ENCODE measurements around the gene PGR. TPM values are rescaled to one million over a fixed set of nuclear protein-coding genes. Genes with fewer than 3 reads are reported as not detected.

PGR gene
- total RNA-seq, 1 experiment from 2014 or later = not detected

DNA sequence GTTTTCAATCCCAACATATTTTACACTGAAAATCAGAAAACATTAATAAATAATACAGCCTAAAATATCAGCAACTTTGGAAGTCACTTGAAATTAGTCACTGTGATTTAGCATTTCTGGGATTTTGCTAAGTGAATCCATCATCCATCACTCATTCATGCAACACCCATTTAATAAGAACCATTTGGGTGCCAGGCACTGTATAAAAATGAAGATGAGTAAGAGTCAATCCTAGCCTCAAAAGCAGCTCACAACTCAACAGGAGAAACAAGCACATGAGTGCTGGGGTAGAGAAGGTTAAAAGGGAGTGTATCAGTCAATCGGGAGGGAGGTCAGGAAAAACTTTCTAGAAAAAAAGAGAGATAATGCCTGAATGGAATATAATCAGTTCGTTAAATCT is 77.9 kb downstream of the PGR start:
- Histone ChIP-seq H3F3A (ENCODE audit: insufficient read depth, low read depth) (no peaks in the 10 kb centered on the region), H3K4me2 (no peak overlapping the region), H4K20me1 (ENCODE audit: insufficient read depth) (no peaks in the 10 kb centered on the region), H3K36me3 (ENCODE audit: low read depth) (no peaks in the 10 kb centered on the region), H3K9me3 (ENCODE audit: insufficient read depth, low read depth) (no peaks in the 10 kb centered on the region), H3K9me2 (ENCODE audit: insufficient read depth) (no peaks in the 10 kb centered on the region; the same call in 1 of the 2 replicates), H3K4me1 (replicated peaks; ENCODE audit: insufficient read depth) (no peaks in the 10 kb centered on the region), H3K79me2 (ENCODE audit: low read depth) (no peaks in the 10 kb centered on the region), H3K27me3 (ENCODE audit: insufficient read depth, low read depth) (no peaks in the 10 kb centered on the region), H3K4me3 (no peak overlapping the region), H2AFZ (no peak overlapping the region), H3K27ac (no peak overlapping the region)
- BruUV-seq (replicated peaks) = no TSS peak
- intact Hi-C loops (cut with micrococcal nuclease; ENCODE audit: unreplicated experiment) = no loop called here
- ChIA-PET POLR2A (ENCODE audit: unreplicated experiment) (no interaction called here), CTCF (no interaction called here)
- no peak for DNase-seq
- TF ChIP-seq, protein P1, sequence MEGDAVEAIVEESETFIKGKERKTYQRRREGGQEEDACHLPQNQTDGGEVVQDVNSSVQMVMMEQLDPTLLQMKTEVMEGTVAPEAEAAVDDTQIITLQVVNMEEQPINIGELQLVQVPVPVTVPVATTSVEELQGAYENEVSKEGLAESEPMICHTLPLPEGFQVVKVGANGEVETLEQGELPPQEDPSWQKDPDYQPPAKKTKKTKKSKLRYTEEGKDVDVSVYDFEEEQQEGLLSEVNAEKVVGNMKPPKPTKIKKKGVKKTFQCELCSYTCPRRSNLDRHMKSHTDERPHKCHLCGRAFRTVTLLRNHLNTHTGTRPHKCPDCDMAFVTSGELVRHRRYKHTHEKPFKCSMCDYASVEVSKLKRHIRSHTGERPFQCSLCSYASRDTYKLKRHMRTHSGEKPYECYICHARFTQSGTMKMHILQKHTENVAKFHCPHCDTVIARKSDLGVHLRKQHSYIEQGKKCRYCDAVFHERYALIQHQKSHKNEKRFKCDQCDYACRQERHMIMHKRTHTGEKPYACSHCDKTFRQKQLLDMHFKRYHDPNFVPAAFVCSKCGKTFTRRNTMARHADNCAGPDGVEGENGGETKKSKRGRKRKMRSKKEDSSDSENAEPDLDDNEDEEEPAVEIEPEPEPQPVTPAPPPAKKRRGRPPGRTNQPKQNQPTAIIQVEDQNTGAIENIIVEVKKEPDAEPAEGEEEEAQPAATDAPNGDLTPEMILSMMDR (conservative IDR thresholded peaks at IDR 0.05) = no peak
- TF ChIP-seq EZH2 (IDR thresholded peaks at IDR 0.05; ENCODE audit: low read depth) = no peak

DNA sequence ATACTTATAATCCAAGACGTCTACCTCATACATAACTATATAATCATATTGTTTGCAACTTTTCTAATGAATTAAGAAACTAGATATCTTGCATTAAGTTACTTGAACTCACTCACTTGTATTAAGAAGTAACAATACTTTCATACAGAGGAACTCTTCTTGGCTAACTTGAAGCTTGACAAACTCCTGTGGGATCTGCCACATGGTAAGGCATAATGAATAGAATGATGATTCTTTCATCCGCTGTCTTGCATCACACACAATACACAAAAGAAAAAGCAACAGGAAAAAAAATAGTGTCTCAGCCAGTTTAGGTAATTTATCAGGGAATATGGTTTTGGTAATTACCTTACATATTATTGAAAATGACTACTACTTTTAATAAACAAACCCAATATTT is 79.8 kb downstream of the PGR start:
- H3K4me3 ChIP-seq = no peak overlapping the region
- ChIA-PET CTCF (no interaction called here), POLR2A (ENCODE audit: unreplicated experiment) (no interaction called here)
- DNase-seq = no peak
- TF ChIP-seq EZH2 (IDR thresholded peaks at IDR 0.05; ENCODE audit: low read depth) = no peak
- TF ChIP-seq, protein P1 (conservative IDR thresholded peaks at IDR 0.05) = no peak
- no peaks in the 10 kb centered on the region for H3F3A ChIP-seq (ENCODE audit: insufficient read depth, low read depth)
- no peaks in the 10 kb centered on the region for H3K4me1 ChIP-seq (replicated peaks; ENCODE audit: insufficient read depth)
- no peaks in the 10 kb centered on the region for H3K27me3 ChIP-seq (ENCODE audit: insufficient read depth, low read depth)
- no peak overlapping the region for H3K27ac ChIP-seq
- no TSS peak for BruUV-seq (replicated peaks)
- H2AFZ ChIP-seq = no peak overlapping the region
- no peaks in the 10 kb centered on the region for H3K36me3 ChIP-seq (ENCODE audit: low read depth)
- H3K9me2 ChIP-seq (ENCODE audit: insufficient read depth) = no peaks in the 10 kb centered on the region; the same call in 1 of the 2 replicates
- intact Hi-C loops (cut with micrococcal nuclease; ENCODE audit: unreplicated experiment) = no loop called here
- no peak overlapping the region for H3K4me2 ChIP-seq
- H3K79me2 ChIP-seq (ENCODE audit: low read depth) = no peaks in the 10 kb centered on the region
- H3K9me3 ChIP-seq (ENCODE audit: insufficient read depth, low read depth) = no peaks in the 10 kb centered on the region
- H4K20me1 ChIP-seq (ENCODE audit: insufficient read depth) = no peaks in the 10 kb centered on the region

DNA sequence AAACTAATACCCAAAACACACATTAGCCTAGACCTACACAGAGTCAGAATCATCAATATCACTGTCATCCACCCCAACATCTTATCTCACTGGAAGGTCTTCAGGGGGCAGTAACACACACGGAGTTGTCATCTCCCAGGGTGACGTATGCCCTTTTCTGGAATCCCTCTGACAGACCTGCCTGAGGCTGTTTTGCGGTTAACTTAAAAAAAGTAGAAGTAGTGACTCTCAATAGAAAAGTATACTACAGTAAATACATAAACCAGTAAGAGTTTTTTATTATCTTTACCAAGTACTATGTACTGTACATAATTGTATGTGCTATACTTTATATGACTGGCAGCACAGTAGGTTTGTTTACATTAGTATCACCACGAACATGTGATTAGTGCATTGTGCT is 80.5 kb downstream of the PGR start:
- intact Hi-C loops (cut with micrococcal nuclease; ENCODE audit: unreplicated experiment) = no loop called here
- no peak overlapping the region for H2AFZ ChIP-seq
- H3F3A ChIP-seq (ENCODE audit: insufficient read depth, low read depth) = no peaks in the 10 kb centered on the region
- no peak for TF ChIP-seq EZH2 (IDR thresholded peaks at IDR 0.05; ENCODE audit: low read depth)
- TF ChIP-seq, protein P1 (conservative IDR thresholded peaks at IDR 0.05) = no peak
- peak; percentile 33 to 69 for DNase-seq
- H3K27ac ChIP-seq = no peak overlapping the region
- no peak overlapping the region for H3K4me3 ChIP-seq
- H4K20me1 ChIP-seq (ENCODE audit: insufficient read depth) = no peaks in the 10 kb centered on the region
- H3K9me2 ChIP-seq (ENCODE audit: insufficient read depth) = no peaks in the 10 kb centered on the region; the same call in 1 of the 2 replicates
- H3K79me2 ChIP-seq (ENCODE audit: low read depth) = no peaks in the 10 kb centered on the region
- no TSS peak for BruUV-seq (replicated peaks)
- no peak overlapping the region for H3K4me2 ChIP-seq
- no peaks in the 10 kb centered on the region for H3K36me3 ChIP-seq (ENCODE audit: low read depth)
- no peaks in the 10 kb centered on the region for H3K4me1 ChIP-seq (replicated peaks; ENCODE audit: insufficient read depth)
- POLR2A ChIA-PET (ENCODE audit: unreplicated experiment) = no interaction called here
- H3K27me3 ChIP-seq (ENCODE audit: insufficient read depth, low read depth) = no peaks in the 10 kb centered on the region
- H3K9me3 ChIP-seq (ENCODE audit: insufficient read depth, low read depth) = no peaks in the 10 kb centered on the region
- CTCF ChIA-PET = no interaction called here

Data from PC-9 (cell line).